ENCODE data around the gene SLCO2A1.

DNA sequence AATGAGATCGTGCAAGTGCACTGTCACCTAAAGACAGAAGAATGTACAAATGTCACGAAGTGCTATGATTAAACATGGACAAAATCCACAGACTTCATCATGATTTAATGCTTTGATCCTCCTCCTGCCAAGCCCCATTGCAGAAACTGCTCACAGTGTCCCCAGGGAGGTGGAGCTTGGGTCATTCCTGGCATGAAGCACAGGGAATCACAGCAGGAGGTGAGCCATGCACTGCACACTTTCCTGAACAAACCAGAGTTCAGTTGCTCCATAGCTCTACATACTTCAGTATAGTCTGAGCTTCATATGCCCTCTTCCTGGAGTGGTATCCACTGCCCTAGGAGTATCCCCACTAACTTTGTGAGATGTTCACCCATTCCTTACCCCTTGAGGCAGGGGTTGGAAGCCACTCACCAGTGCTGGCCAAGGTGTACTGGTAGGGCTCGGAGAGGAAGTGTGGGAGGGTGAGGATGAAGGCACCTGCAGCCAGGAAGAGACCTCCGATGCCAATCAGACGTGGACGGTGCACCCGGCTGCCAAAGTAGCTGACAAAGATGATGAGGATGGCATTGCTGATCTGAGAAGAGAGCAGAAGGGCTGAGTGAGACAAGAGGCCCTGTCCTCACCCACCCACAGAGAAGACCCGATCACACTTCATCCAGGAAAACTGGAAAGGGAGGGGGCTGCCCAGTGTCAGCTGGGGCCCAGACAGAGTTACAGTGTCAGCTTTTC lies 56.3 kb downstream of the SLCO2A1 start:
- TF ChIP-seq POLR2A (IDR thresholded peaks at IDR 0.05) (no peak), CTCF (IDR thresholded peaks at IDR 0.05) (no peak), POLR2AphosphoS5 (IDR thresholded peaks at IDR 0.05) (no peak)

All from breast epithelium (tissue), 3 donors.